H1 (cell line): Measurements from ENCODE around the gene ZC3H8. TPM values are rescaled to one million over a fixed set of nuclear protein-coding genes. Genes with fewer than 3 reads are reported as not detected.

Source experiments
- CBX5 ChIP-seq: fragments of 300-800, 300-1000 bp; sonication (generic); IDR thresholded peaks from 2 replicates; pipeline ENCODE4 v1.7.1; 2016; ENCODE audit warnings: antibody characterized with exemption, low read length, low read depth
- CHD7 ChIP-seq: fragments of 300-600 bp; sonication (generic); IDR thresholded peaks from 2 replicates; pipeline ENCODE4 v1.7.1; 2012; ENCODE audit warnings: low read length, moderate library complexity, mild to moderate bottlenecking, inconsistent platforms; ENCODE audit not compliant: insufficient replicate concordance
- EGR1 ChIP-seq: IDR thresholded peaks from 2 replicates; pipeline ENCODE4 v1.6.1; 2011; ENCODE audit warnings: low read depth, low read length, borderline replicate concordance
- HDAC2 ChIP-seq, 2 experiments: fragments of 300-600 bp in 1 of 2; sonication (generic) in 1 of 2; IDR thresholded peaks; 2 replicates each; pipeline ENCODE4 v1.6.1; 2011 to 2012; ENCODE audit warnings: low read depth in 2 of 2, low read length in 2 of 2, mild to moderate bottlenecking in 2 of 2, moderate library complexity in 2 of 2, borderline replicate concordance in 1 of 2, inconsistent platforms in 1 of 2
- JUN ChIP-seq: IDR thresholded peaks from 2 replicates; pipeline ENCODE4 v1.6.1; 2011; ENCODE audit warnings: low read depth, mild to moderate bottlenecking, improper control_type of control experiment, low read length
- MAFK ChIP-seq: IDR thresholded peaks from 2 replicates; pipeline ENCODE4 v1.6.1; 2012; ENCODE audit warnings: low read depth, mild to moderate bottlenecking, improper control_type of control experiment, low read length
- RBBP5 ChIP-seq: IDR thresholded peaks from 2 replicates; pipeline ENCODE4 v1.7.1; 2012; ENCODE audit warnings: low read depth, mild to moderate bottlenecking, inconsistent platforms, low read length, moderate library complexity, borderline replicate concordance
- RXRA ChIP-seq: IDR thresholded peaks from 2 replicates; pipeline ENCODE4 v1.6.1; 2011; ENCODE audit warnings: low read depth, mild to moderate bottlenecking, low read length, moderate library complexity; ENCODE audit not compliant: insufficient read depth
- SAP30 ChIP-seq: fragments of 300-600 bp; sonication (generic); IDR thresholded peaks from 2 replicates; pipeline ENCODE4 v1.7.1; 2012; ENCODE audit warnings: low read length, moderate library complexity, mild to moderate bottlenecking, inconsistent platforms; ENCODE audit not compliant: insufficient read depth, insufficient replicate concordance
- SIN3A ChIP-seq, 2 experiments: IDR thresholded peaks in 1 of 2; conservative IDR thresholded peaks in 1 of 2; 2 replicates each; pipeline ENCODE4 v1.6.1; 2011 to 2012; ENCODE audit warnings: low read length in 2 of 2, improper control_type of control experiment in 1 of 2, low read depth in 1 of 2, mild to moderate bottlenecking in 1 of 2
- SIRT6 ChIP-seq: IDR thresholded peaks from one replicate; pipeline ENCODE4 v1.7.1; 2012; ENCODE audit warnings: low read length, inconsistent platforms
- SRF ChIP-seq: IDR thresholded peaks from 2 replicates; pipeline ENCODE4 v1.6.1; 2011; ENCODE audit warnings: mild to moderate bottlenecking, low read depth, low read length, moderate library complexity
- polyA plus RNA-seq, 7 experiments: library from polyadenylated mRNA; depleted of rRNA in 3 of 7; stranded (reverse) in 5 of 7; unstranded in 2 of 7; fragments of >200 nt in 5 of 7; fragments of 200-250 nt in 2 of 7; gene quantifications; 1 replicate in 5 of 7; 2 replicates in 1 of 7; 4 replicates in 1 of 7; pipeline versions ENCODE4 v1.2.1 to v1.2.3, GENCODE V29; 2011 to 2013; ENCODE audit warnings: missing spikeins in 2 of 7, mixed read lengths in 2 of 7
- total RNA-seq: library from RNA; stranded (reverse); fragmentation: NEBNext Ultra II Directional; extraction: Animal tissue kit (Norgen Biotek cat#: 25700); gene quantifications from 2 replicates; pipeline ENCODE4 v1.2.1, GENCODE V29; 2021

Gene ZC3H8
- total and polyA plus RNA-seq, 2 of the 8 experiments (the other 6 are each of a cell fraction or from before 2014, with no cell fraction given) = 1.9 to 7.1 TPM

GRCh38 chr2:112197868-112198267 is 57.0 kb downstream of the ZC3H8 start (continued):
- TF ChIP-seq CHD7 = no peak
- TF ChIP-seq SRF = no peak
- TF ChIP-seq EGR1 = no peak
- TF ChIP-seq CBX5 = no peak
- TF ChIP-seq RBBP5 = no peak
- TF ChIP-seq MAFK = no peak
- TF ChIP-seq SIRT6 = no peak
- no peak for TF ChIP-seq HDAC2 (IDR thresholded peaks at IDR 0.05; ENCODE audit: borderline replicate concordance in 1 of 2, low read depth in 2 of 2, low read length in 2 of 2)
- TF ChIP-seq SAP30 = no peak
- TF ChIP-seq SIN3A (conservative IDR thresholded peaks at IDR 0.05 in 1 of 2, IDR thresholded peaks at IDR 0.05 in 1 of 2; ENCODE audit: low read depth in 1 of 2, low read length in 2 of 2) = no peak
- no peak for TF ChIP-seq RXRA
- no peak for TF ChIP-seq JUN
